GOT3 (cell line): ENCODE measurements around the gene FAM53A.
"Not testable (repeated sequence)": the region's sequence is repeated elsewhere in the genome, so short reads cannot be mapped to it uniquely, and the experiment has no call there.

Experiments used
- DNase-seq: peaks from one replicate; lab custom pipeline; 2025; ENCODE audit warnings: mixed read lengths; lab: John Stamatoyannopoulos, UW

The FAM53A gene

DNA sequence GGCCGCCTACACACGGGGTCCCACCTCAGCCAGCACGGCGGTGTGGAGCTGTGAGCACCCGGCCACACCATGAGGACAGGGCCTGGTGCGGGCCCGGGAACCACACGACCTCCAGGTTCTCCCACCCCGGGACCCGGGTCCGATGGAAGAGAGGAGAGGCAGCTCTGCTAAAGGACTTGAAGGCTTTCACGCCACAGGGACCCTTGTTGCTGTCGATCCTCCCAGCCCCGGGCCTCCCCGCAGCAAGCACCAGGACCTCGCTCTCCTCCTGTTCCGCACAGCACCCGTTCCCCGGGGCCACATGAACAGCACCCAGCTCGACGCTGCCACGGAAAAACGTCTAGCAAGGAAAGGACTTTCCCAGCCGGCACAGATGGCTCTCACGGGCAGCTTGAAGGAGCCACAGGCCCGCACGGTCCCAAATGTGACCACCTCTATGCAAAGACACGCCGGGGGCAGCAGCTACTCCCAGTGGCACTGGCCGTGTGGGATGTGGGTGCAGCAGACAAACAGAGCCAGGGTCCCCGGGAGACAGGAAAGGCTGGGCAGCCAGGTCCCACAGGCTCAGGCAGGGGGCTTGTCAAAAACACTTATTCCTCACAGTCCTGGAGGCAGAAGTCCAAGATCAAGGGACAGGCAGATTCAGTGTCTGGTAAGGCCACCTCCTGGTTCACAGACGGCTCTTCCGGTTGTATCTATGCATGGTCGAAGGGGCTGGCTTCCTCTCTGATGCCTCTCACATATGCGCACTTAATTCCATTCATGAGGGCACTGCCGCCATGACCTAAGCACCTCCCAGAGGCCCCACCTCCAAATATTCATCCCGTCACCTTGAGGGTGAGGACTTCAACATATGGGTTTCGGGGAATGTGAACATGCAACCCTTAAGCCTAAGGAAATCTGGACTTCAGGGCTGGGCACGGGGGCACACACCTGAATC is 24.7 kb downstream of the FAM53A start:
- no peak for DNase-seq

DNA sequence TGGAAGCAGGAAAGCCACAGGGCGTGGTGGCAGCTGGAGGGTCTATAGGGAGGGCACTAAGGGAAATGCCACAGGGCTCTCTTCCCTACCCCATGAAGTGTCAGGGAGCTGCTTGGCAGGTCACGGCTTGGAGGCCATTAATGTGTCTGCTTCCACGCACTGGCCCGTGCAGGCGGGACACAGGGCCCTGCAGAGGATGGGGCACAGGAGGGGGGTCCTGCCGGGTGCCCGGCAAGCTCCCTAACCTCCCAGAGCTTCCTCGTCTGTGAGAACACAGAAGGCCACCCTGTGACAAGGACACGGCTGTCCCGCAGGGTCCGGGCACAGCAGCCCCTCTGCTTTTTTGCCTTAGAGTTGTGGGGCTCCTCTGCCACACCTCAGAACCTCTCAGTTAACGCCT is 25.5 kb downstream of the FAM53A start:
- no peak for DNase-seq

DNA sequence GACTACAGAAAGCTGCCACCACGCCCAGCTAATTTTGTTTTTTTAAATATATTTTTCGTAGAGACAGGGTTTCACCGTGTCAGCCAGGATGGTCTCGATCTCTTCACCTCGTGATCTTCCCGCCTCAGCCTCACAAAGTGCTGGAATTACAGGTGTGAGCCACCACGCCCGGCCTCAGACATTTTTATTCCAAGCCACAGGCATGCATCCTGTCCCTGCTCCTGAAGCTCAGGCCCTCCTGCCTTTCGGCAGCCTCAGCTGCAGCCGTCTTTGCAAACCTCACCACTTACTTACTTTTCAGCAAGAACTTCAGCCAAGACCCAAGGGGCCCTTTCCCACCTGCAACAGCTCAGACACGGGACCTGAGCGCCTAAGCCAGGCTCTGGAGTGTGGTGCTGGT is 26.0 kb downstream of the FAM53A start:
- DNase-seq, result no peak

DNA sequence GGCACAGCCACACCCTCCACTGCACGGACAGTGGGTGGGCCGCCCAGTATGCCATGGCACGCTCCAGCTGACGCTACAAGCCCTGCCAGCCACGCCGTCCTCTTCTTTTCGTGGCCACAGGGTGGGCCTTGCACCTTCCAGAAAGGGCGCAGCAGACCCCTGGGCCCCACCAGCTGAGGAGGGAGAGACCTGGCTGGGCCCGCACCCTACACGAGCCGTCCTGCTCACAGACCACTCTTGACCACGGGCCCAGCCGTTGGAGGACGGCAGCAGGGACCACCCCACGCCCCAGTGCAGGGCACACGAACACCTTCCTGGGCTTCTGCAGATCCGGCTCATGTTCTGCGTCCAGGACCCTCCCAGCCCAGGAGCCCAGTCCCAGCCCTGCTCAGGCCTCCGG is 27.1 kb downstream of the FAM53A start:
- no peak for DNase-seq

DNA sequence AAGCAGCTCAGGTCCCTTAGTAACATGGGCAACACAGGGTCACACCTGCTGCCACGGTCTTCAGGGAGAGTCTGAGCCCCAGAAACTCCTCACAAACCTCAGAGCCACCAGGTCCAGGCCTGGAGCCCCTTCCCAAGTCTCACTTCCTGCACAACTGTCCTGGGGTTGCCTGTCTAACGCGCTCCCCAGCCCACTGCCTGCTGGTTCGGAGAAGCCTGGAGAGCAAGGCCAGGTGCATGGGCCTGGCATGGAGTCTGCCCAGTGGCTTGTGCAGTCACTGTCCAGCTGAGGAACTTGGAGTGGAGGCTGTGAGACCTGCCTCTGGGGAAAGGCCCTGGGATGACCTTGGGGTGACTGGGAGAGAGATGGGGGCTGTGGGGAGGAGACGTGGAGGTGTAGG is 28.0 kb downstream of the FAM53A start:
- no peak for DNase-seq

DNA sequence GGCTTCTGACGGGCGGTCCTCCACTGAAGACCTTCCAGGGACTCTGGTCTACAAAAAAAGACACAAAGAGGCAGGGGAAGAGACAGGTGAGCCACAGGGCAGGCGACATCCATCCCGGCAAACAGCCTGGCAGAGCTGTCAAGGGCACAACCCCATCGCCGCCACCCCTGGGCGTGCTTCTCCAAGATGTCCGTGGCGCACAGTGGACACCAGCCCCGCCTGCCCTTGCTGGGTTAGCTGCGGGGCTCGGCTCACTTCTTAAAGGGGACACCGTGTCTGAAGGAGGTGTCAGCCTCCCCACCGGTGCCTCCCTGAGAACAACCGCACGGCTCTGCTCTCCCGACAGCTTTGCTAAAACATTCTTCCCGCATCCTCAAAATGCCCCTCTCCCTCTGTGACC is 28.4 kb downstream of the FAM53A start:
- DNase-seq, result no peak

DNA sequence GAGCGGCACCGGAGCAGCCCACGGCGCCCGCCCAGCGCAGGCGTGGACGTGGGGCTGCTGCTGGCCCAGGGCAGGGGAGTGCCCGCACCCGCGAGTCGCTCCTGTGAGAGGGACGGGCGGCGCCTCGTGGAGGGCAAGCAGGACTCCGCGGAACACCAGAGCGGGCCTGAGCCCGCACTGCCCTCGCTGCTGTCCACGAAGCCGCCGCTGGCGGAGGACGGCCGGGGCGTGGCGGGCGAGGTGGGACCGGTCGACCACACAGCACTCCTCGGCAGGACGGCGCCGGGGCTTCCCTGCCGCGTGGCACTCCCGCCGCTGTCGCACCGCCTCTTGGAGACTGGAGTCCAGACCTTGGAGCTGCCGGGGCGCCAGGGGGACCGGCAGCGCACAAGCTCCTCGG is 29.0 kb downstream of the FAM53A start:
- DNase-seq, result no peak

DNA sequence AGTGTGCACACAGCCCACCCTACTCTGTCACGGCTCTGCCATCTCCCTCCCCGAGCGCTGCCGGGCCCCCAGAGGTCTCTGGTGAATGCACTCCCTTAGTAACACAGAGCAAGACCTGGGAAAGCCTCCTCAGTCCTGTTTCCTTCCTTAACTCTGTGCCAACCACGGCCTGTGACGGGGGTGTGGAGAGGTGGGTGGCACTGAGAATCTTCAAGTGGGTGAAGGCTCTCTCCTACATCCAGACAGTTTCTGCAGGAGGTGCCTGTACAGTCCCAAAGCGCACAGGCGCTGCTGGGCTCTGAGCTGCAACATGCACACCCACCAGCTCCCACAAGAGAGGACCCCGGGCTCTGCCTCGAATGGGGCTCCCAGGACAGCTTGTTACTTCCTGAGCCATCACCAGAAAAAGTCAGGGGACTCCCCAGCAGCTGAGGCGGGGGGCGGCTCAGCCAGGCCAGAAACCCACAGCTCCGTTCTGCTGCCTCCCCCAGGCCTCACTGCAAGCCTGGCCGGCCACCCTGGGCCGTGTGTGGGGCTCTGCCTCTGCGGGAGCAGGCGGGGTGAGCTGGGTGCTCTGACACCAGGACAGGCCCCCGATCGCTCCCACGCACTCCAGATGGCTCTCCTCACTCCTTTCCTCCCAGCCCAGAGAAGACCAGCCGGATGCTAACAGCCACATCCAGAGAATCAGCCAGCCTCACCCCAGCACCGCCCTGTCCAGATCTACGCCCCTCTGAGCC is 29.7 kb downstream of the FAM53A start:
- no peak for DNase-seq

DNA sequence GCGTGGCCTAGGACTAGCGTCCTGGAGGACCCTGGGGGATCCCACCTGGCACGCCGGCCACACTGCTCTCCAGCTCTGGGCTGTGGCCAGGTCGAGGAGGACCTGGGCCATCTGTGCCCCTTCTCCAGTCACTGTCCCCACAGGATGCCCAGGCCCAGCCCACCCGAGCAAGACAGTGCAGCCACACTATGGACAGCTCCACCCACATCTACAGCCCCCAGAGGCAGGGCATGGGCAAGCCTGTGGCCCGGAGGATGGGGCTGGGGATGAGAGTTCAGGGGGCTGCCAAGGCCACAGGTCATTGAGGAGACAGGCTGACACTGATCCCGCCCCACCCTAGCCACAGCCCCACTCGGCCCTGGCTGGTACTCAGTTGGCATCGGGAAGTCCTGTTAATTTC is 30.3 kb downstream of the FAM53A start:
- DNase-seq, result no peak

DNA sequence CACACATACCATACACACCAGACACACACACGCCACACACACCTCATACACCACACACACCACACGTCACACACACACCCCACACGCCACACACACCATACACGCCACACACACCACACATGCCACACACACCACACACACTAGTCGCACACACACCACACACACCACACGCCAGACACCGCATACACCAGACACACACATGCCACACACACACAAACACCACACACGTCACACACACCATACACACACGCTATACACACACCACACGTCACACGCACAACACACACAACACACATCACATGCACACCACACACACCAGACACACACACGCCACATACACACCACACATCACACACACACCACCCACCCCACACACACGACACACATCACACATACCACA is 32.0 kb downstream of the FAM53A start:
- DNase-seq, result no peak

DNA sequence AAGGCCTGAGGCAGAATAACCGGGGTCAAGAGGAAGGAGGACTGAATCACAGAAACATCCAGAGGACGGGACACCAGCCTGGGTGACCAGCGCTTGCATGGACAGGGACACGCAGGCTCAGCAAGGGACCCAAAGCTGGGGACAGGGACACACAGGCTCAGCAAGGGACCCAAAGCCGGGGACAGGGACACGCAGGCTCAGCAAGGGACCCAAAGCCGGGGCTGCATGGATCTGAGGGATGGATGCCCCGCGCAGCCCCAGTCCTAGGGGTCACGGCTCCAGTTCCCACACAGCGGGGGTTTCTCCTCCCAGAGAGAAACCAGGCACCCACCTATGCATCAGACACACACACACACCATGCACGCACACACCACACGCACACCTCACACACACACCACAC is 32.5 kb downstream of the FAM53A start:
- no peak for DNase-seq

DNA sequence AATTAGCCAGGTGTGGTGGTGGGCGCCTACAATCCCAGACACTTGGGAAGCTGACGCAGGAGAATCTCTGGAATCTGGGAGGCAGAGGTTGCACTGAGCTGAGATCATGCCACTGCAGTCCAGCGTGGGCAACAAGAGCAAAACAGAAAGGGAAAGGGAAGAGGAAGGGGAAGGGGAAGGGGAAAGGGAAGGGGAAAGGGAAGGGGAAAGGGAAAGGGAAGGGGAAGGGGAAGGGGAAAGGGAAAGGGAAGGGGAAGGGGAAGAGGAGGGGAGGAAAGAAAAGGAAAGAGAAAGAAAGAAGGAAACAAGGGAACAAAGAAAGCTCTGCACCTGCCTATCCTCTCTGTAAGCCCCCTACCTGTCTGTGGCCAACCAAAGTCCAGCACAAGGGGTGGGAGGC is 35.2 kb downstream of the FAM53A start:
- no peak for DNase-seq

DNA sequence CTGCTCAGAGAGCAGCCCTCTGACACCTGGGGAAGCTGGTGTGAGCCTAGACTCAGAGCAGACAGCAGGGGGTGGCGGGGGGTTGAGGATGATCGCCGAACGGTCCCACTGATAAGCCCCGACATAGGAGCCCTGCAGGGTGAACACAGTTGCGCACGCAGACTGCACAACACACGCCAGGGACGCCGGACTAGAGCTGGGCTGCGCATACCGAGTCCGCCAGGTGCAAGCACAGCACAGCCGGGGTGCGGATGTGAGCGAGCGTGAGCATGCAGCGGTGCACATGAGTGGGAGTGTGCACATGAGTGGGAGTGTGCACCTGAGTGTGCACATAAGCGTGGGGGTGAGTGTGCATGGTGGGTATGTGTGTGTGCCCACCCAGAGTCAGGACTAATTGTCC is 36.7 kb downstream of the FAM53A start:
- DNase-seq, result no peak

DNA sequence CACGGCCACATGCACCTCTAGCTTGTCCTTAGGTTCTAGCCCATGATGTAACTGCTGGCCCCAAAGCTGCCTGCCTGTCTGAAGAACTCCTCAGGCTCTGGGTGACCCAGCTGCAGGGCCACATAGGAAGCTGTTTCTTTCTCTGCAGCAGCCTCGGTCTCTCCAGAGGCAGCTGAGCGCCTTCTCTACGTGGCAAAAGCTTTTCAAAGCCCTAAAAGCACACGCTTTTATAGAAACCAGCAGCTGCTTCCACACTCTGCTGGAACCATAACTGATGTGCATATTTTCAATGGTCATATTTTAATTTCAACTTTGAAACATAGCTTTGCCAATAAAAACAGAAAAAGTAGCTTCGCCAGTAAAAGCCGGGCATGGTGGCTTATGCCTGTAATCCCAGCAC is 37.4 kb downstream of the FAM53A start:
- no peak for DNase-seq

DNA sequence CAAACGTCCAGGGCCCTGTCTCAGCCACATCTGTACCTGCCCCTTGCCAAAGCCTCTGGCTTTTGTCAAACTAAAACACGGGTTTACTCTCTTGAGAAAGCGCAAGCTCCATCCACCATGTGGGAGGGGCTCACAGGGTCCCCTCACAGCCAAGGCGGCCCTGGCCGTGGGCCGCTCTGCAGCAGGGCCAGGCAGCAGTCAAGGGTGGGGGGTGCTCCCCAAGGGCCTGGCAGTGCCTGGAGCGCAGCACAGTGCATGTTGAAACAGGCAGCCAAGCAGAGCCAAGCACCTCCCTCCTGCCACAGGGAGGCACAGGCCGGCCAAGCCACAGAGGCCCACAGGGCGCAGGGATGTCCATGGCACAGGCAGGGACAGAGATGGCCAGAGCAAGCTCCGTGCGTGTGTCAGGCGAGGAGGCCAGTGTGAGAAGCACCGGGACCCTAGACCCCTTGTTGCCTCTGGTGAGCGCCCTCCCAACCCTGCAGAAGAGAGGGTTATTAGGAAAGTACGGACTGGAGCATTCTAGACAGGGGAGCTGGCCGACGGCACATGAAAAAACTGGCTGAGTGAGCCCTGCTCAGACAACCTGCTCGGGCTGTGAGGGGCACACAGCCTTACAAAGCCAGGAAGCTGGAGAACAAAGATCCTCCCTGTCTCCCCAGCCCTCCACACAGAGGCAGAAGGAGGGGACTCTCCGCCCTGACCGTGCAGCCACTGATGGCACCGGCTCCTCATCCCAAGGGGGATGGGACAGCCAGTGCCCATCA is 39.0 kb downstream of the FAM53A start:
- DNase-seq, result no peak

DNA sequence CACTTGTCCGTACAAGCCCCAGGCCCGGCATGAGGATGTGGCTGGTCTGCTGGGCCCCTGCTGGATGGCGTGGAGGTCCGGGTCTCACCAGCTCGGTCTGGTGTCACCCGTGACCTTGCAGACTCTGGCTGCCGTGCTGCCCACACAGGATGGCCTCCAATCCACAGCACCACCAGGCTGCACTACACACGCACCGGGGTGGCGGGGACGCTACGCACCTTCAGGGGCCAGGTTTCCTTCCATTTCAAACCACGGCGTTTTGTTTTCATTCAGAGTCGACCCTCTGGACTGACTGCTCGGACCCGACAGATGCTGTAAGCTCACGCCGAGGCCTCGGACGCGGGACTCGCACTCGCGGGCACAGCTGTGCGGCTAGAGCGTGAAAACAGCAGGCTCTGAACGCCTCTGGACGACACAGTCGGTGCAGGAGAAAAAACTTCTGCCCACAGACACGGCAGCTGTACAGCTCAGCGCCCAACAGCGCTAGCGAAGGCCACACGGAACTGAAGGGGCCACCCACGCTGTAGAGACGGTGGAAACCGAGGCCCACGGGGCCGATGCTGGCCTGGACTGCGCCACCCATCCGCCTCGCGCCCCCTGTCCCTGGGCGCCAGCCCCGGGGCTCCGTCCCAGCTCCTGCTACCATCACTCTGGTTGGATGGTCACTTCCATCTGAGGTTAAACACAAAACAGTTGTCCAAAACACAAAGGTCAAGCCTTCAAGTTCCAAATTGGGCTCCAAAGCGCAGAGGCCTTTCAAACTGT is 40.0 kb downstream of the FAM53A start:
- DNase-seq, result no peak

DNA sequence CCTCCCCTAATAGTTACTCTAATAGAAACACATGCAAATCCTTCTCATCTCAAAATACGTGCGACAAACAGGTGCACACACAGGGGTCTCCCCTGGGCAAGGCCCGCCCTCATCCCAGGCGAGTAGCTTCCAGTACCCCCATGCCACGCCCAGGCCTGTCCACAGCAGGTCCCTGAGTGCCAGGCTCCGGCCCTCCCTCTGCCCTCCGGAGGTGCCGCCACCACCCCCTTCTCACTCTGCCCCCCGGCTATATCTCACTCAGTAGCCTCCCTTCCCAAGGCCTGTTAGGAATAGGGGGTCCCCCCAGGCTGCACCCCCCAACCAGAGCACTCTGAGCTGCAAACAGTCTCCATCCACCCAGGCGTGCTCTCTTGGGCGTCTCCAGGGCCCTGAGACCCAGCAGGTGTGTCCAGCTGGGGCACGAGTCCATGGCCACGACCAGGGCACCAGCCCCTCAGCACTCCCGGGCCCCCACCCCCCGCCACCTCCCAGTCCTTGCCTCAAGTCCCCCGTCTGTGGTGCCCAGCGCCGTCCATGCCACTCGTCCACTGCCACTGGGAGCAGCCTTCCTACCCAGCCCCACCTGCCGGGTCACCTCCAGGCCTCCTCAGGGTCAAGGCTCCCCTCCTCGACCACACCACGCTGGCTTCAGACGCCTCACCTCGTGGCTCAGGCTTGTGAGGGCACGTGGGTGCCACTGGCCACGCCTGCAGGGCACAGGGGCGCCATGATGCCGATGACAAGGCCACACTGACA is 41.7 kb downstream of the FAM53A start:
- DNase-seq, result no peak

DNA sequence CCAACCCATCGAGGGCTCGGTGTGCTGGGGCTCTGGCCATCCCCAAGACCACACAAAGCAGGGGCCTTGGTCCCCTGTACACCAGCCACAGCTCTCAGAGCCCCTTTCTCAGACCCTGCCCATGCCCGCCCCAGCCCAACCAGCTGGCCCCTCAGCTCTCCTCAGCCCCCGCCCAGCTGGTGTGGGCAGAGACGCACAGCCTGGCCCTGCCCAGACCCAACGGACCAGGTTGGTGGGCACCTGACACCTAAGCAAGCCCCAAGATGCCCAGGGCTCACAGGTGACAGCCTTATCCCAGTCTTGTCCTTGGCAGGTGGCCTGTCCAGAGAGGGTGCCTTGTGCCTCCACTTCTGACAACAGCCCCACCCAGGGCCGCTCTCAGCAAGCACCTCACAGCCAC is 42.4 kb downstream of the FAM53A start:
- DNase-seq, result no peak

DNA sequence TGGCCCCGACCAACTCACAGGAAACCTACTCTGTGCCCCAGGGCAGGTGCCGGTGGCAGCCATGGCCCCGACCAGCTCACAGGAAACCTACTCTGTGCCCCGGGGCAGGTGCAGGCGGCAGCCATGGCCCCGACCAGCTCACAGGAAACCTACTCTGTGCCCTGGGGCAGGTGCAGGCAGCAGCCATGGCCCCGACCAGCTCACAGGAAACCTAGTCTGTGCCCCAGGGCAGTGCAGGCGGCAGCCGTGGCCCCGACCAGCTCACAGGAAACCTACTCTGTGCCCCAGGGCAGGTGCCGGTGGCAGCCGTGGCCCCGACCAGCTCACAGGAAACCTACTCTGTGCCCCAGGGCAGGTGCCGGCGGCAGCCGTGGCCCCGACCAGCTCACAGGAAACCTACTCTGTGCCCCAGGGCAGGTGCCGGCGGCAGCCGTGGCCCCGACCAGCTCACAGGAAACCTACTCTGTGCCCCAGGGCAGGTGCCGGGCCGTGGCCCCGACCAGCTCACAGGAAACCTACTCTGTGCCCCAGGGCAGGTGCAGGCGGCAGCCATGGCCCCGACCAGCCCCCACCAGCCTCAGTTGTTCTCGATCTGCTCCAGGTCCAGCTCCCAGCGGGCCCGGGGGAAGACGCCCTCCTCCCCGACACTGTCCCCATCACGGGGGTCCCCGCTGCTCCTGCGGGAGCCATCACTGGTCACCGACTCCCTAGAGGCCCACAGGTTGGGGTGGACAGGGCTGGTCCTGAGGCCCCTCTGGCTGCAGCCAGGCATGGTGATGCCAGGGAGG is 43.2 kb downstream of the FAM53A start:
- DNase-seq, result not testable (repeated sequence)

DNA sequence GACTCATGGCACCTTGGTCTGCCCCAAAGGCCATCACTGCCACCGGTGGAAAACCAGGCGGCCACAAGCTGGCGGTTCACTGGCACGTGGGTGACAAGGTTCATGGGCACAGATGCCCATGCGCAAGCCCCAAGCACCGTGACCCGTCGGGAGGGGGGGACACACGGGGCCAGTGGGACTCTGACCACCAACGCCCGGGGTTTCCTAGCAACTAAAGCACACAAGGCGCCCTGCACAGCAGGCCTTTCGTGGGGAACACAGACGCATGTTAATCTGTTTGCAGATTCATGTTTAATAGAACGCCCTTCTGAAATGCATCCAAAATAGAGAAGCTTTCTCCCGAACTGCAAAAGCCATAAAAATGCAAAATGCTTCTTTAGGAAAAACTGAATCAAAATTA is 43.9 kb downstream of the FAM53A start:
- no peak for DNase-seq
